ENCODE measurements around the gene TERB1.

Gene TERB1, protein sequence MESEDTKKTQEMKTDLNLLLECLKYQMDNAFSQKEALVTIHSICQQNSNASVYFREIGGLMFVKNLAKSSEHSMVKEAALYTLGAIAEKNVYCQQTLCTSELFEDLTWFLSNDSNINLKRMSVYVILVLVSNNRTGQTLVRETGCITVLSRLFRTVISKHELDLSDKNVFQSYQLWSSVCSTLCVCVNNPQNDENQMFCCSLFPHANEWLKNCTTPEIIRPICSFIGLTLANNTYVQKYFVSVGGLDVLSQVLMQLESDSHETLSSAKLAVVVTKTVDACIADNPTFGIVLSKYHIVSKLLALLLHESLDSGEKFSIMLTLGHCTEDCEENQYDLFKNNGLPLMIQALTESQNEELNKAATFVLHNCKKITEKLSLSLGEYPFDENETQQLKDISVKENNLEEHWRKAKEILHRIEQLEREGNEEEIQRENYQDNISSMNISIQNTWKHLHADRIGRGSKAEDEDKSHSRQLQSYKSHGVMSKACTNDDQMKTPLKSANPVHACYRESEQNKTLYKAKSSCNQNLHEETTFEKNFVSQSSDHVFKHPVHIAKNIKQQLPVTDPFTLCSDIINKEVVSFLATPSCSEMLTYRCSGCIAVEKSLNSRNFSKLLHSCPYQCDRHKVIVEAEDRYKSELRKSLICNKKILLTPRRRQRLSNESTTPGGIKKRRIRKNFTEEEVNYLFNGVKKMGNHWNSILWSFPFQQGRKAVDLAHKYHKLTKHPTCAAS

DNA sequence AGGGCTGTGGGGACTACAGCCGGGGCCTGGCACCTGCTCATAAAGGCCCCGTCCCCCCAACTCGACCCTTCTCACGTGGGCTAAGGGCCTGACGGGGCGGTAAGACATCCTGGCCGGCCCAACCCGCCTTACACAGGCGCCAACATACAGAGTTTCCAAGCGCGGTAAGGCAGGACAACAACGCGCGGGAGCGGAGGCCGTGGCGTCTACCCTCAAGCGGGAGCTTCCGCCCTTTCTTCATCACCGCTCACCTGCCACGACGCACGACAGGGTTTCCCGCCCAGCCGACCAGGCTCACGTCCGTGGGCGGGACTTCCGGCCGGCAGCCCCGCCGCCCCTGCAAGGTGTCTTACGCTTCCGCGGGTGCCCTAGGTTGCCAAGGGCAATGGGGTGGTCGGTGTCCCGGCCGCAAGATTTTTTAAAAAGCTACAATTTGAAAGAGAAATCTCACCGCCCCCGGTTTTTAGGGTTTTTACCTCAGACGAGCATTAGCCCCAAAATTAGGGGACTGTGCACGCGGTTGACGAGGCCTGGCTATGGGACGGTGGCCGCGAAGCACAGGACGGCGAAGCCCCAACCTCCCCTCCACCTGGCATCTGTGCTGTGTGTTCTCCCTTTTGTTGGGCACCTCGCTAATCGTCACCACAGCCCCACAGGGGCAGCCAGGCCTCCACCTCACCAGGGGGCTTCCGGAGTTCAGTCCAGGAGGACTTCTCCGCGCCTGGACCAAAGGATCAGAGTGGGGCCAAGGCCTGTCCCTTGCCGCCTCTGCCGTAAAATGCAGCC, at the start of gene TERB1:
Gene TERB1, minus strand, starts transcription at position 265 of the 786 bp plus-strand sequence. CDS start 4,786 bp downstream, outside the sequence.
- no peak for DNase-seq

DNA sequence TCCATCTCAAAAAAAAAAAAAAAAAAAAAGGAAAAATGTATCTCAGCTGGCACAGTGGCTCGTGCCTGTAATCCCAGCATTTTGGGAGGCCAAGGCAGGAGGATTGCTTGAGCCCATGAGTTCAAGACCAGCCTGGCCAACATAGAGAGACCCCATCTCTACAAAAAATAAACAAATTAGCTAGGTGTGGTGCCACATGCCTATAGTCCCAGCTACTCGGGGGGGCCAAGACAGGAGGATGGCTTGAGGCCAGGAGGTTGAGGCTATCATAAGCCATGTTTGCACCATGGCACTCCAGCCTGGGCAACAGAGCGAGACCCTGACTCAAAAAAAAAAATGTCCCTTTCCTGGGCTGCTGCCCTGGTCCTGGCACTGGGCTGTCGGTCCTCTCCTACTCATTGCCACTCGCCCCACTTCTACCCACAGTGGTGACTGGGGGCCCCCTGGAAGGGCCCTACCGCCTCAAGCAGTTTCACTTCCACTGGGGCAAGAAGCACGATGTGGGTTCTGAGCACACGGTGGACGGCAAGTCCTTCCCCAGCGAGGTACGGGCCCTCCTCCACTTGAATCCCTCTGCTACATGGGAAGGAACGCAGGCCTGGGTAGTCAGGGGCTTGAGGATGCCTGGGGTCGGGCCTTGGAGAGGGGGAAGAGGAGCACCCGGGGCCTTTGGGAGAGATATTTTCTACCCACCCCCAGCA, 48.9 kb upstream of the TERB1 start:
- no peak for DNase-seq

DNA sequence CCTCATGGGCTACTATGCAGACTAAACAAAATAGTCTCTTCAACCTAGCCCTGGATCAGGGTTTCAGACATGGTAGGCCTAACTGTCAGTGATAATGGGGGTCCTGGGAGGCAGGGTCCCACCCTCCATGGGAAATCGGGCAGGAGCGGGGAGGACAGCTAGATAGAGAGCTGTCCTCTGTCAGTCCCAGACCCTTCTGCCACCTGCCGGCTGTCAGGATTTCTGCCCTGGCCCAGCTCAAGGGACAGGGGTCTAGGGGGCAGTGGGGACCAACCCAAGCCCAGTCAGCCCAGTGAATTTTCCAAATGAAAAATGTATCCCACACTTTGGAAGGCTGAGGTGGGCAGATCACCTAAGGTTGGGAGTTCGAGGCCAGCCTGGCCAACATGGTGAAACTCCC, 48.2 kb upstream of the TERB1 start:
- no peak for DNase-seq

DNA sequence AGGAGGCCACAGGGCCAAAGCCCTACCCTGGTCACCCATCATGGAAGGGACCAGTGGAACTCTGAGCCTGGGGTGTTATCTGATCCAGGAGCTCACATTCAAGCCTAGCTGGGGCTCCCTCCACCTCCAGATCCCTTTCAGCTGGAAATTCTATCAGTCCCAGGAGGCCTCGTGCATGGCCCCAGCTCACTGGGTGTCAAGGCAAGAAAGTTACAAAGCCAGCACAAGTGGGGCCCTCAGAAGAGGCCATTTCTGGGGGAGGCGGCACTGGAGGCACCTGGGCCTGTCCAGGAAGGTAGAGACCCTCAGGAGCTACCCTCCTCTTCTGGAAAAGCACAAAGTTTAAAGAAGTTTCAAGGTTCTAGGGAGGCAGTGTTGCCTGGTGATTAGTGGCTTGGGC, 47.6 kb upstream of the TERB1 start:
- DNase-seq, result no peak

DNA sequence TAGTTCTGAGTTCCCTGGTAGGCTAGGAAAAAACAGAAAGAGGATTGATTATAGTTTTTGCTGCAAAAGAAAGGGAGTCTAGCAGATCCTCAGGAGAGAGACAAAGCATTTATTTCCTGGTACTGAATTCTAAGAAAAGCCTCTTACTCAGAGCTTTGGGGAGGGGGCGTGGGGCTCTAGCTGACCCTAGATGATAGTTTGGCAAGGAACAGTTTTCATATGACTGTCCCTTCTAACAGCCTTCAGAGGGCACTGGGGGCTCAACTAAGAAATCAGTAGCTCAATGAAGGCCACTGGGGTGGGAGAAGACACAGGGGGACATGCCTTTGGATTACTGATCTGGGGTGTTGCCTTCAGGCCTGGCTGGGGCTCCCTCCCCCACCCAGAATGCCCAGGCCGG, 46.8 kb upstream of the TERB1 start:
- DNase-seq, result no peak

DNA sequence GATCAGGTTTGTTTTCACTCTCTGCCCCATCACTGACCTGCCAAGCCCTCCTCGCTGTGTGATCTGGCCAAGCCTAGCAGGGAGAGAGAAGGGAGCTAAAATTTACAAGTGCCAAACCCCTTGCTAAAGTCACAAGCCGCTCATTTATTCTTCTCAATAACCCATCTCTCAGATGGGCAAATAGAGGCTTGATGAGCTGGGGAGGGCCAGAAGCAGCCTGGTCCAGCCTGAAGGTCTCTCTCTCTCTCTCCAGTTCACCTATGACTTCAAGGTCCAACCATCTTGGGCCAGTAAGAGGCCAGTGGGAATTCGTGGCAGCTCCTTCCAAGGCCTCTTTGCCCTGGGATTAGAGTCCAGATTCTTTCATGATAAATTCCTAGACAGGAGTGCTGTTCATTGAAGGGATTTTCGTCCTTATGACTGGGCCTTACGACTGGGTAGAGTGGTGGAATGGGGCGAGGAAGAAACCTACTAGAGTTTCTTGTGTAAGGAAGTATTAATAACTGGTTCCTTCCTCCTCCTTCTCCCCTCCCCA, 46.2 kb upstream of the TERB1 start:
- no peak for DNase-seq

DNA sequence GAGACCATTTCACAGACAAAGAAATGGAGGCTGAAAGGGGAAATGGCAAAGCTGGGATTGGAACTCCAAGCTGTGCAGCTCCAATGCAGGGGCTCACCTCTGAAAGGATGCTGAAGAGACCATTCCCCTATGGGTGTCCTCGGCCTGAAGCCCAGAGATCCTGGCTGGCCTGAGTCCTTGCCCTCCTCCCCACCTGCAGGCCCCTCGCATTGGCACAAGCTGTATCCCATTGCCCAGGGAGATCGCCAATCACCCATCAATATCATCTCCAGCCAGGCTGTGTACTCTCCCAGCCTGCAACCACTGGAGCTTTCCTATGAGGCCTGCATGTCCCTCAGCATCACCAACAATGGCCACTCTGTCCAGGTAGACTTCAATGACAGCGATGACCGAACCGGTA, 45.4 kb upstream of the TERB1 start:
- no peak for DNase-seq

DNA sequence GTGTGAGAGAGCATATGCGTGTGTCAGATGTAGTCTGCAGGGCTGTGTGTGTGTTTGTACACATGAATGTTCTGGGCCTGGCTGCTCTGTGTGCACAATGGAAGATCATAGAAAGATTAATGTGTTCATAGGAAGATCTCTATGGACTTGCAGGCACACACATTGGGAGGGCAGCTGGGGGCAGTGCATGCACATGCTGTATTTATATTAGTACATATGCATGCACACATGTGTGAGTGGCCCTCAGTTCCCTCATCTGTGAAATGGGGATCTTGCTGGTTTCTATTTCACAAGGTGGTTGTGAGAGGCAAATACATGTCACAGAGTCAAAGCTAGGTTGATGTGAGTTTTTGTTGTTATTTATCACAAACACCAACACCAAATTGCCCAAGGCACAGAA, 44.9 kb upstream of the TERB1 start:
- DNase-seq, result no peak

DNA sequence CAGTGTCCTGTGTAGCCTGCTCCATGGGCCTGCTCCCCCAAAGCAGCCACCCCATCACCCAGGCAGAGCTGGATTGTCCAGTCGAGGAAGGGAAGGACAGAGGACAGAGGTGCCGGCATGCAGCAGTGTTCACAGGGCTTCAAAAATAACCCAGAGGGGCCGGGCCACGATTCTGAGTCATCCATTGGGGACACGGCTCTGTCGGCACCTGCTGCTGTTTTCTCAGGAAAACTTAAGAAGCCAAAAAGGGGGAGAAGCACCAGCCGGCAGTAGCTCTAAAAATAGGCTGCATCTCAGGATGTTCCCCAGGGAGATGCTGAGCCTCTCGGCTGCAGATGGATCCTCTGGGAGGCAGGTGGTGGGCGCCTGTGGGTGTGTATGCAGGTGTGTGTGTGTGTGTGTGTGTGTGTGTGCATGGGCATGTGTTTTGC, 44.4 kb upstream of the TERB1 start:
- DNase-seq, result peak in 1 of 2 experiments; percentile 7

DNA sequence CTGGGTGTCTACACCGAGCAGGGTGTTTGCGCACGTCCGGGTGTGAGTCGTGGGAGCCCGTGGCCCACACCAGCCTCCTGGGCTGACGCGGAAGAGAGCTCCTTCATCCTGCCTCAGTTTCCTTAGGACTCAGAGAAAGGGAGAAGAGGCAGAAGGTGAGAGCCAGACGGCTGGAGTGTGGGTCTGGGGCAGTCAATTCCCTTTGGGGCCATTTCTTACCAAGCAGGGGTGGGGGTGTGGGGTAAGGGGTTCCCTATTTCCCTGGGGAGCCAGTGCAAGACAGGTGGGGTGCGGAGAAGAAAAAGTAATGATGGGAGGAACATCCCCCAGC, 43.7 kb upstream of the TERB1 start:
- DNase-seq, result no peak

DNA sequence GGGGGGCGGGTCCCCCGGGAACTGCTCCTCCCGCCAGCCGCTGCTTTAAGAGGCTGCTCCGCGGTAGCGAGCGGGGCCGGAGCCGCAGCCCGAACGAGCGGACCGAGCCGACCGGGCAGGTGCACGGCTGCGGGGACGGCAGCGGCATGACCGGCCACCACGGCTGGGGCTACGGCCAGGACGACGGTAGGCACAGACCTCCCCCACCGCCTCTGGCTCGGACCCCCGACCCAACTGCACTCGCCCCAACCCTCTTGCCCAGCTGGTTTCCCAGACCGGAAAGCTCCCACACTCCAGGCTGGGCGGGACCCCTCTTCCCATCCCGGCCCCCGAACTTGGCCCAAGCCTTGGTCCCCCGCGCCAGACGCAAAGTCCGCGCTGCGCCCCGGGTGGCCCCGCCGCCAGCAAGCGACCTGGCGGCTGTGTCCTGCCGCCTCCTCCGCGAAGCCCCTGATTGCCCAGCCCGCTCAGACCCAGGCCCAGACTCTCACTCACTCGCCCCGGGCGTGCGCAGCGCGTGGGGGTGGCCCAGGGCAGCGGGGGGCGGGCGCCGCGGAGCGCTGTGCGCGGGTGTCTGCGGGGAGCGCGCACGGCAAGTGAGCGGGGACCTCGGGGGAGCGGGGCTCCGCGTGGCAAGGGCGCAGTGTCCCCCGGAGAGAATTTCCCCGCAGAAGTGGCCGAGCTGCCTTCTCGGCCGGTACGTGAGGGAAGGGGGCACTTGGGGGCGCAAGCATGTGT, 43.1 kb upstream of the TERB1 start, which contains the start of gene CA7:
Gene CA7, plus strand, starts transcription at position 73 of the 738 bp plus-strand sequence. Its CDS starts 74 bp downstream, at position 147.
- no peak for DNase-seq

DNA sequence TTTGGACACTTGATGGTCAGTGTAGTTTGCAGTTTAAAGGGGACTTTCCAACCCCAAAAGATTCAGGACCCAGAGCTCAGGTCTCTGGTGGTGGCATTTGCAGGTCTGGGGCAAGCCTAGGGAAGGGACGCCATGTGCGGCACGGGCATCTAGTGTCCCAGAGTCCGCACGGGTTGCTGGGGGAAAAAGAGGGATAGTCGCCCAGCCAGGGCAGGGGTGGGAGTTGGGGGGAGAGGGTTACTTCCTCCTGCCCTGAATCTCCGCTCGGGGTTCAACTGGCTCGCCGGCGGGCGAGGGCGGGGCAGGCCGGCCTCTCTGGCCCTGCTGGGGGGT, 42.6 kb upstream of the TERB1 start:
- DNase-seq, result no peak

DNA sequence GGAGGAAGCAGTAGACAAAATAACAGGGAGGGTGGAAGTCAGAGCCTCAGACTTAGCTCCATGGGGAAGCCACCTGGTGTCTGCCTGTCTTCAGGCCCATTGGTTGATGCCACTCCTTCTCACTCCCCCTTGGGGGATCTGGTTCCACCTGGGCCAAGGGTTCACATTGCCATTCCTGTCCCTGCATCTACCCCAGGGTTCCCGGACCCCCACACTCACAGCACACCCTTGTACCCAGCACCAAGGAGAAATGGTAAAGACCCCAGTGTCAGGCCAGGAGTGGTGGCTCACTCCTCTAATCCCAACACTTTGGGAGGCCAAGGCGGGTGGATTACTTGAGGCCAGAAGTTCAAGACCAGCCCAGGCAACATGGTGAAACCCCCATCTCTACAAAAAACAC, 41.8 kb upstream of the TERB1 start:
- DNase-seq, result no peak

DNA sequence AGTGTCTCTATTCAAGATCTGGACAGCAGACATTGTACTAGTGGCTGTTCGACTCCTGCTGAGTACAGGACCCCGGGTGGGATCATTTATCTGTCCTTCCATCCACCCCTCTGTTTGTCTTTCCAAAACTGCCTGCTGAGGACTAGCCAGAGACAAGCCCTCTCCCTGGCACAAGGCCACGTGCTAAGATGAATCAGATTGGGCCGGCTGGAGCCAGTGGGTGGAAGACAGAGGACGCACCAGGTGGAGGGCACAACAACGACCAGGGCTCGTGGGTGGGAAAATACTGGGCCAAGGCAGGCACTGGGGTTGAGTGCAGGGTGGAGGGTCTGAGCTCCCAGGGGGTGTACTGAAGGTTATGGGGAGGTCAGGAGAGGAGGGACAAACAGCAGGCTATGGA, 41.4 kb upstream of the TERB1 start:
- no peak for DNase-seq

DNA sequence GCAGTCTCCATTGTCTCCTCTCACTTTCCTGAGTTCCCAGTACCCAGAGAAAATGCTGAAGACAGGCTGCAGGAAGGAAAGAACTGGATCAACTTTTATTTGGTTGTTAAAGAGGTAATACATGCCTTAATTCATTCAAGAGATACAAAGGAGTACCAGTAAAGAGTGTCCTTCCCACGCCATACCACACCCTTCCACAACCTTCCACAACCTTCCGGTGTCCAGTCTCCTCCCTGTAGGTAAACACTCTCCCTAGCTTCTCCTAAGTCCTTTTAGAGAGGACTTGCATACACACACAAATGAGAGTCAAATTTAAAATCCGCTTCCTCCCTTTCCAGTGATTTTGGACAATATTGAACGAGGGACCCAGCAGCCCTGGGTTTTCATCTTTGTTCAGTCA, 40.0 kb upstream of the TERB1 start:
- DNase-seq, result no peak

DNA sequence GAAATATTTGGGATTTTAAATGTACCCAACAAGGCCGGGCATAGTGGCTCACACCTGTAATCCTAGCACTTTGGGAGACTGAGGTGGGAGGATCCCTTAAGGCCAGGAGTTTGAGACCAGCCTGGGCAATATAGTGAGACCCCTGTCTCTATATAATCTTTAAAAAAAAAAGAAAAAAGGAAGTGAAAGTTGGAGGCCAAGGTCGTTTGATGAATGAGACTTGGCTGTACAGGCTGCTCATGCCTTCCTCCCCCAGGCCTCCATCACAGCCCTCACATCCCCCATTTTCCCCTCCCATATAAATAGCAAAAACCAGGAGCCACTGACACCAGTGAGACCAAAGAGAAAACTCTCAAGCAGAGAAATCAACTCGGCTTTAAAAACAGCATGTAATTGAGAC, 39.5 kb upstream of the TERB1 start:
- DNase-seq, result no peak

DNA sequence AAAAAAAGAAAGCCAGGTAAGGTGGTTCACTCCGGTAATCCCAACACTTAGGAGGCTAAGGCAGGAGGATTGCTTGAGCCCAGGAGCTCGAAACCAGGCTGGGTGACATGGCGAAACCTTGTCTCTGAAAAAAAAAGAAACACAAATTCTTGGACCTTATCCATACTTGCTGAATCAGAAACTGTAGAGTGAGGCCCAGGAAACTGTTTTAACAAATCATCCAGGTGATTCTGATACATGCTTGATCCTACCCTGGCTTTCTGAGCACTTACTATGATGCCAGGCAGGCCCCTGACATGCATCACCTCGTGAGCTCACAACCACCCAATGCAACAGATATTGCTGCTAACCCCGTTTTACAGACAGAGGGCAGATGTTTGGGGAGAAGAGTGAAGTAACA, 33.4 kb upstream of the TERB1 start:
- DNase-seq, result no peak

DNA sequence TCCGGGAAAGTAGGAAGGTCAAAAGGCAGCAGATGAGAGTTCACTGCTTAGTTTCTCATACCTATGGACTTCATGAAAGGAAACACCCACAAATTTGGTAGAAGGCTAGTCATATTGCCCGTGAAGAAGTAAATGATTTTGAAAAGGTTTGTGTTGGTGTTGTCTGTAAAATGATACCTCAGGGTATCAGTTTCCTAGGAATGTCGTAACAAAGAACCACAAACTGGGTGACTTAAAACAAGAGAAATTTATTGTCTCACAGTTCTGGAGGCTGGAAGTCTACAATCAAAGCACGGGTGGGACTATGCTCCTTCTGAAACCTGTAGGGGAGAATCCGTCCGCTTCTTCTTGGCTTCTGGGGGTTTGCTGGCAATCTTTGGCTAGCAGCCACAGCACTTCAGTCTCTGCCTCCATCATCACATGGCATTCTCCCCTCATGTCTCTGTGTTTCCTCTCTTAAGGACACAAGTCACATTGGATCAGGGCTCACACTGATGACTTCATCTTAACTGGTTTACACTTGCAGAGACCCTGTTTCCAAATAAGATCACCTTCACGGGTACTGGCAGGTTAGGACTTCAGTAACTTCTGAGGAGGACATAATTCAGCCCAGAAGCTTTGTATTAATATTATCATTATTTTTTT, 31.4 kb upstream of the TERB1 start:
- DNase-seq, result no peak

DNA sequence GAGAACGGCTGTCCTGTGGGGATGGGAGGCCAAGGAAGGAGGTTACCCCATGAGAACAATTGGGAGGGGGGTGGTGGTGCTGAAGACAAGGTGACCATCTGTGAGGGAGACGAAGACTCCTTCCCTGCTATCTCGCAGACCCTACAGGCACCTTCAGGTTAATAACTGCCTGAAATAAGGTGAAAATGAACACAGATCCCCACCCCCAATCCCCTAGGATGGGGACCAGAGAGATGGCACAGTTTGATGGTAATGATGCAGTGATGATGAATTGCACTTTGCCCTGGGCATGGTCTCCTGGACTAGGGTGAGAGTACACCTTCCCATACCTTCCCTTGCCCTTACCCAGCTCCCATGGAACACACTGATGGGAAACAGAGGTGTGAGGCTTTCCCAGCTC, 30.8 kb upstream of the TERB1 start:
- DNase-seq, result no peak

DNA sequence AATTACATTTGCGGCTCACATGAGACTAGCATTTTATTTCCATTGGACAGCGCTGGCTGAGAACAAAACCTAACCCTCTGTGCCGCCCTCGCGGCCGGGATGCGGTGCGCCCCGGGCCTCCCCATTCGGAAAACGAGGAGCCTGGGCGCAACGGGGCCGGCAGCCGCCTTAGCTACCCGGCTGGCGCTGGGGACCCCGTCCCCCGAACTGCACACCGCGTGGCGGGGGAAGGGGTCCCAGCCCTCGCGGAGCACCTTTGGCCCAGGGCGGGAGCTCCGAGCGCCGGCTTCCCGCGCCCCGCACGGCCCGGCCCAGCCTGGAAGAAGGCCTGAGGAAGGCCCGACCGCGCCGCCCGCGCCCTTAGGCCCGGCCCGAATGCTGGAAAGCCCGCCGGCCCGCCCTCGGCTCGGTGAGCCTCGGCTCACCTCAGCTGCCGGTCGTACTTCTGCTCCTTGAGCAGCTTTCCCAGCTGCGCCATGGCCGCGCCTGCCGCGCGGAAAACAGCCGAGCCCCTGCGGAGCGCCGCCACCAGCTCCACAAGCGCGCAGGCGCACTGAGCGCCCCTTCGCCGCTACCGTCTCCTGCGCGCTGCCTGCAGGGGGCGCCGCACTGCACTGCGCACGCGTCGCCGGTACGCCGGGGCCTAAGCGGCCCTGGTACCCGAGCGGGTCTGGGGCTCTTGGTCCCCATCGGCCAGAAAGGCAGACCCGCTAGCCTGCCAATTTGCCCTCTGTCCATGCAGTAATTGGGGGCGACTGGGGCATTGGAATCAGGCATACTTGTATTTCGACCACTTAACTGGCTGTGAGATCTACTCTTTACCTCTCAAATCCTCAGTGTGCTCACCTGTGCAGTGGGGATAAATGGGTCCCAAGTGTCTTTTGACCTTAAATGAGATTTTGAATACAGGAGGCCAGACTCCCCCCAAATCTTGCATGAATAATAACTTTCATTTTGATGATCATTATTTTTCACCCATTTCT, 29.3 kb upstream of the TERB1 start, which contains the start of gene NAE1:
Gene NAE1, minus strand, starts transcription at position 555 of the 983 bp plus-strand sequence. Its CDS starts 77 bp downstream, at position 478.
- DNase-seq, result peak; percentile 60 to 69
